Right atrium auricular region (tissue), 2 donors: Measurements from ENCODE around the gene ZNF511. TPM values are rescaled to one million over a fixed set of nuclear protein-coding genes. Genes with fewer than 3 reads are reported as not detected.

Experiments used
- DNase-seq: peaks from one replicate; pipeline ENCODE4 v3.0.0-alpha.2; 2019; ENCODE audit warnings: low spot score
- H3K27ac ChIP-seq, 2 donors: fragments of 200-600 bp; sonication (generic); 1 replicate in 1 of 2; 2 replicates in 1 of 2; pipeline ENCODE4 v1.5.1; 2016 to 2019
- H3K27me3 ChIP-seq, 2 donors: fragments of 200-600 bp; sonication (generic); one replicate each; pipeline versions ENCODE4 v1.5.1 to v1.6.0; 2017 to 2019
- H3K36me3 ChIP-seq: fragments of 200-600 bp; sonication (generic); one replicate; pipeline ENCODE4 v1.5.1; 2016
- H3K4me1 ChIP-seq, 2 donors: fragments of 200-600 bp; sonication (generic); one replicate each; pipeline versions ENCODE4 v1.5.1 to v1.6.0; 2017 to 2019
- H3K4me3 ChIP-seq, 2 donors: fragments of 200-600 bp; sonication (generic); 1 replicate in 1 of 2; 2 replicates in 1 of 2; pipeline ENCODE4 v1.5.1; 2017 to 2019; ENCODE audit warnings: mild to moderate bottlenecking in 1 of 2, moderate library complexity in 1 of 2
- H3K9me3 ChIP-seq, 2 donors: fragments of 200-600 bp; sonication (generic); one replicate each; pipeline ENCODE4 v1.5.1; 2019
- total RNA-seq, 2 donors: library from RNA; depleted of rRNA; stranded (reverse); fragments of >200 nt; gene quantifications; one replicate each; pipeline ENCODE4 v1.1.0, GENCODE V29; 2016
- TF ChIP-seq, protein P1 (sequence below), 2 donors: fragments of 200-600 bp; sonication (generic); IDR thresholded peaks; one replicate each; pipeline ENCODE4 v1.5.1; 2019; ENCODE audit warnings: antibody characterized with exemption in 2 of 2

The ZNF511 gene
- total RNA-seq, 2 donors from 2014 or later = 28.1 to 31.9 TPM

DNA sequence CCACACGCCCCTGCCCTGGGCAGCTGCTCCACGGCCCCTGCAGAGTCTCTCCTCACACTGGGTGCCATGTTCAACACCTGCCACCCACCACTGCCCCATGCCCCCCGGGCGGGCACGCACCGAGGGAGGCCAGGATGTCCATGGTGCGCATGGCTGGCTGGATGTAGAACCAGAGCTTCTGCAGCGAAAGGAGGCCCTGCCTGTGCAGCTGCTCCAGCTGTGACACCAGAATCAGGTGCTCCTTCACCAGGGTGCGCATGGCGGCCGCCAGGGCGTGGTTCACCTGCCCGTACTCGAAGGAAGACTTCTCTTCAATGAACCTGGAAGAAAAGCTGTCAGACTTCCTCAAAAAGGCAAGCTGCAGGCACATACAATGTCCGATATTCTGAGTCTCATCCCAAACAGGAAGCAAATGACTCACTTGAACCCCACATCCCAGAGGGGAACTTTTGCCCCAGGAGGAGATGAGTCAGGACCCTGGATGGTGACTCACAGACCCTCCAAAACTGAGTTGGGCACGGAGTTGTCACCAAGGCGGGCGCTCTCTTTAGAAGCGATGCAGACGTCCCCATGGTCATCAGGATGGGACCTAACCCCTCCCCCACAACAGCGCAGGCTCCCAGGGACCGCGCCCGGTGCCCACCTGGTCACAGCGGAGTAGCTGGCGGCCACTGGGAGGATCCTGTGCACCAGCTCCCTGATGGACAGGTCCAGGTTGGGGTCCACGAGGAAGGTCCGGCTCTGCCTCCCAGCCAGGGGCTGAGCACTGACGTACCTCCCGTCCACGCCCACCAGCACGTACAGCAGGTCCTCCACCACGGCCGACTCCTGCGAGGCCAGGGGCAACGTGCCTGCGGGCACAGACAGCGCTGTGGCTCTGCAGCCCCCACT is 15.6 kb upstream of the ZNF511 start:
- H3K9me3 ChIP-seq = no peaks in the 10 kb centered on the region
- peaks cover 87% of the 10 kb centered on the region for H3K36me3 ChIP-seq
- DNase-seq = no peak
- no peaks in the 10 kb centered on the region for H3K27me3 ChIP-seq
- H3K27ac ChIP-seq = no peak overlapping the region
- no peaks in the 10 kb centered on the region for H3K4me1 ChIP-seq
- TF ChIP-seq, protein P1, sequence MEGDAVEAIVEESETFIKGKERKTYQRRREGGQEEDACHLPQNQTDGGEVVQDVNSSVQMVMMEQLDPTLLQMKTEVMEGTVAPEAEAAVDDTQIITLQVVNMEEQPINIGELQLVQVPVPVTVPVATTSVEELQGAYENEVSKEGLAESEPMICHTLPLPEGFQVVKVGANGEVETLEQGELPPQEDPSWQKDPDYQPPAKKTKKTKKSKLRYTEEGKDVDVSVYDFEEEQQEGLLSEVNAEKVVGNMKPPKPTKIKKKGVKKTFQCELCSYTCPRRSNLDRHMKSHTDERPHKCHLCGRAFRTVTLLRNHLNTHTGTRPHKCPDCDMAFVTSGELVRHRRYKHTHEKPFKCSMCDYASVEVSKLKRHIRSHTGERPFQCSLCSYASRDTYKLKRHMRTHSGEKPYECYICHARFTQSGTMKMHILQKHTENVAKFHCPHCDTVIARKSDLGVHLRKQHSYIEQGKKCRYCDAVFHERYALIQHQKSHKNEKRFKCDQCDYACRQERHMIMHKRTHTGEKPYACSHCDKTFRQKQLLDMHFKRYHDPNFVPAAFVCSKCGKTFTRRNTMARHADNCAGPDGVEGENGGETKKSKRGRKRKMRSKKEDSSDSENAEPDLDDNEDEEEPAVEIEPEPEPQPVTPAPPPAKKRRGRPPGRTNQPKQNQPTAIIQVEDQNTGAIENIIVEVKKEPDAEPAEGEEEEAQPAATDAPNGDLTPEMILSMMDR (IDR thresholded peaks at IDR 0.05) = no peak
- no peak overlapping the region for H3K4me3 ChIP-seq

DNA sequence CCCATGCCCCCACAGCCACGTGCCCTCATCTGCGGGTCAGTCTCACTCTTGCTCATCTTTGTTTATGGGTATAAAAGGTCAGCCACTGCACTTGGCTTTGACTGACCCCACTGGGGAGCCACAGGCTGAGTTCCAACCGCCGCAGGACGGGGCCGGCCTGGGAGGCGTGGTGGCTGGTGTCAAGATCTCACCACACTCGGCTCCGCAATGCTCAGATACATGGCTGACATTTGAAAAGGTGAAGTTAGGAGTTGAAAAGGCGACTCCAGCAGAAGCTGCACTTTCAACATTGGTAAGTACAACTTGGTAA is 14.9 kb upstream of the ZNF511 start:
- no peaks in the 10 kb centered on the region for H3K9me3 ChIP-seq

DNA sequence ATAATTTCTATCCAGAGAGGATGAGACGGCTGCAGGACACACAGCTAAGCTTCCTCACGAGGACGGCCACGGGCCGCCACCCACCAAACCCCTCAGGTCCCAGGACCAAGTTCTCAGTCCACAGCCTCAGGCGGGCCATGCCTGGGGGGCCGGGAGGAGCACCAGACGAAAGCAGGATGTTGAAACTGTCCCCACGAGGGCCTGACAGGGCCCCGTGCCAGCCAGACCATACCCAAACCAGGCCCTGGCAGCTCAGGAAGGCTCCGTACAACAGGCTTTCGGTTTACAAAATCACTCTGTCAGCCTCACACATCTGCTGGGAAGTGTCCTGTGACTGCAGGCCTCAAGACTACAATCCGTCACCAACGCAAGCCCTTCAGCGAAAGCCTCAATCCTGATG is 14.5 kb upstream of the ZNF511 start:
- H3K27ac ChIP-seq = no peak overlapping the region
- H3K4me1 ChIP-seq = no peaks in the 10 kb centered on the region
- H3K27me3 ChIP-seq = no peaks in the 10 kb centered on the region
- H3K9me3 ChIP-seq = no peaks in the 10 kb centered on the region
- DNase-seq = no peak
- H3K4me3 ChIP-seq = no peak overlapping the region
- TF ChIP-seq, protein P1 (IDR thresholded peaks at IDR 0.05) = no peak
- H3K36me3 ChIP-seq = peaks cover 87% of the 10 kb centered on the region

More for the DNA sequence above, 14.9 kb upstream of the ZNF511 start:
- peaks cover 87% of the 10 kb centered on the region for H3K36me3 ChIP-seq
- H3K27me3 ChIP-seq = no peaks in the 10 kb centered on the region
- no peaks in the 10 kb centered on the region for H3K4me1 ChIP-seq
- TF ChIP-seq, protein P1 (IDR thresholded peaks at IDR 0.05) = no peak
- DNase-seq = no peak
- no peak overlapping the region for H3K27ac ChIP-seq
- no peak overlapping the region for H3K4me3 ChIP-seq

DNA sequence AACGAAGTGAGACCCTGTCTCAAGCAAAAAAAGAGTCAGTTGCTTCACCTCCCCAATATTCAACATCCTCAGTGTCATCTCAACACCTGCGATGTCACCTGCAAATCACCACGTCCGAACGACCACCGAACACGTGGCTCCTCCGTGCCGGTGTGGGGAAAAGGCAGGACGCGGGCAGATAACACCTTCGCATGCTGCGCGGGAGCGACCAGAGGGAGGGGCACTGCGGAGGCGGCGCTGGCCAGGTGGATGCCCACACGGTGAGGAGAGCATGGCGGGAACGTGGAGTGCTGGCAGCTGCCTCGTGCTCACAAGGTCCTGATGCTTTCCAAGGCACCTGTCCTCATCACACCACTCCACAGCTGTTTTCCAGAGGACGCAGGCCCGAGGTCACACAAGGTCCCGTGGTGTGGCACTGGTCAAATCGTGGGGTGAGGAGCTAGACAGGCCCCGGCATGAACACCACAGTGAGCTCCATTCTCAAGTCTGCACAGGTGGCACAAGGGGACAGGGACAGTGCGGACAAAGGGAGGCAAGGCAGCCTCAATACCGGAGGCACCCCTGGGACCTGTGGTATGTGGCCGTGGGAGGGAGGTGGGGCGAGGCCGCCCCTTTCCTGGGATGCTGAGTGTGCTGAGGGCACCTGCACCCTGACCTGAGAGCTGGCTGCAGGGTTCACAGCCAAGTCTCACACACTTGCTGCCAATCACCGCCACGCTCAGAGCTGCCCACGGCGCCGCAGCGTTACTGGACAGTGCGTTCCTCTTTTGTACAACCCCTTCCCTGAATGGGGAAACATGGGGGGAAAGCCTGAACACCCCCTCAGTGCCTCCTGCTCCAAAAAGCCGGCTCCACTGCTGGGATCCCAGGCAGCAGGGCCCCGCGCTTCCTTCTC is 13.0 kb upstream of the ZNF511 start:
- H3K27me3 ChIP-seq = no peaks in the 10 kb centered on the region
- H3K27ac ChIP-seq = no peak overlapping the region
- H3K36me3 ChIP-seq = peaks cover 88% of the 10 kb centered on the region
- no peaks in the 10 kb centered on the region for H3K4me1 ChIP-seq
- TF ChIP-seq, protein P1 (IDR thresholded peaks at IDR 0.05) = no peak
- H3K9me3 ChIP-seq = no peaks in the 10 kb centered on the region
- DNase-seq = no peak
- no peak overlapping the region for H3K4me3 ChIP-seq

DNA sequence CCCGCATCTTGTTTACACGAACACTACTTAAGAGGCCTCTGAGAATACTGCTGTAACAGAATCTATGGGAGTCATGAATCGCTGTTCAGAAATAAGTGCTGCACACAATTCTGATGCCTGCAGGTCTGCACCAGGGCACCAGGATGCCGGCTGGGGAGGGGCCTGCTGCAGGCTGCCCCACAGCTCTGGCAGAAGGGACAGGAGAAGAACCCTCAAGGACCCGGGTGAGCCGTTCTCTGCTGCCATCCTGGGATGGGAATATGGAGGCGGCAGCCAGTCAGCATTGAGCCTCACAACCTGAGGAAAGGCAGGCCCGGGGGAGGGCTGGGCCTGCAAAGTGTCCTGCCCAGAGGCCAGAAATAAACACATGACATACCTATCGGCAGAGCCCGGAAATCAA is 11.2 kb upstream of the ZNF511 start:
- TF ChIP-seq, protein P1 (IDR thresholded peaks at IDR 0.05) = no peak
- H3K27me3 ChIP-seq = no peaks in the 10 kb centered on the region
- no peak overlapping the region for H3K4me3 ChIP-seq
- no peaks in the 10 kb centered on the region for H3K9me3 ChIP-seq
- H3K4me1 ChIP-seq = no peaks in the 10 kb centered on the region
- no peak for DNase-seq
- no peak overlapping the region for H3K27ac ChIP-seq
- H3K36me3 ChIP-seq = peaks cover 98% of the 10 kb centered on the region
